Breast epithelium (tissue), 3 donors: ENCODE measurements around the gene WASHC4.

Experiments
- POLR2A ChIP-seq: fragments of 450-650 bp; IDR thresholded peaks from one replicate; pipeline ENCODE4 v1.6.1; 2016; ENCODE audit warnings: antibody characterized with exemption, mild to moderate bottlenecking, moderate library complexity
- POLR2AphosphoS5 ChIP-seq, 3 donors: sonication (generic); formaldehyde crosslinking; IDR thresholded peaks; one replicate each; pipeline ENCODE4 v1.6.1; 2017; ENCODE audit warnings: antibody characterized with exemption in 3 of 3
- TF ChIP-seq, protein P1 (sequence below), 3 donors: fragments of 450-650 bp; IDR thresholded peaks; one replicate each; pipeline ENCODE4 v1.5.1; 2016 to 2017; ENCODE audit warnings: antibody characterized with exemption in 3 of 3, mild to moderate bottlenecking in 3 of 3, moderate library complexity in 3 of 3

DNA sequence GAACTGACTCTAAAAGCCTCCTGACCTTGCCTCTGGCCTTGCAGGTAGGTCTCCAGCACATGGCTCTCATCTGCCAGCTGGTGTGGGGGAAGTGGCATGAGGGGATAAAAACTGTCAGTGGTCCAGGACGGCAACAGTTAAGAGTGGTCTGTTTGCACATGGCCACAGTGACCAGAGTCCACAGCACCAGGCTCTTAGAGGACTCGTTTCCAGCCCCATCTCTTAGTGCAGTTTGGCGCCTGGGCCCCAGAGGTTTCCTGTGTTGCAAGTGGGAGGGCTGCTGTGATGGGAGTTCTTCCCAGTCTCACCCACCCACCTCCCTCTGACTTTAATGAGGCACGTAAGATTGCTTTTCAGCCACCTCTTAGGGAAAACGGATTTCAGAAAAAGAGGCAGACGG lies 91.4 kb downstream of the WASHC4 start:
- TF ChIP-seq, protein P1, sequence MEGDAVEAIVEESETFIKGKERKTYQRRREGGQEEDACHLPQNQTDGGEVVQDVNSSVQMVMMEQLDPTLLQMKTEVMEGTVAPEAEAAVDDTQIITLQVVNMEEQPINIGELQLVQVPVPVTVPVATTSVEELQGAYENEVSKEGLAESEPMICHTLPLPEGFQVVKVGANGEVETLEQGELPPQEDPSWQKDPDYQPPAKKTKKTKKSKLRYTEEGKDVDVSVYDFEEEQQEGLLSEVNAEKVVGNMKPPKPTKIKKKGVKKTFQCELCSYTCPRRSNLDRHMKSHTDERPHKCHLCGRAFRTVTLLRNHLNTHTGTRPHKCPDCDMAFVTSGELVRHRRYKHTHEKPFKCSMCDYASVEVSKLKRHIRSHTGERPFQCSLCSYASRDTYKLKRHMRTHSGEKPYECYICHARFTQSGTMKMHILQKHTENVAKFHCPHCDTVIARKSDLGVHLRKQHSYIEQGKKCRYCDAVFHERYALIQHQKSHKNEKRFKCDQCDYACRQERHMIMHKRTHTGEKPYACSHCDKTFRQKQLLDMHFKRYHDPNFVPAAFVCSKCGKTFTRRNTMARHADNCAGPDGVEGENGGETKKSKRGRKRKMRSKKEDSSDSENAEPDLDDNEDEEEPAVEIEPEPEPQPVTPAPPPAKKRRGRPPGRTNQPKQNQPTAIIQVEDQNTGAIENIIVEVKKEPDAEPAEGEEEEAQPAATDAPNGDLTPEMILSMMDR (IDR thresholded peaks at IDR 0.05): no peak
- TF ChIP-seq POLR2AphosphoS5 (IDR thresholded peaks at IDR 0.05) (no peak), POLR2A (no peak)
